Chondrocyte (in vitro differentiated cells): ENCODE data around the gene NAA11. TPM values are rescaled to one million over a fixed set of nuclear protein-coding genes. Genes with fewer than 3 reads are reported as not detected.
"Not testable (repeated sequence)": the region's sequence is repeated elsewhere in the genome, so short reads cannot be mapped to it uniquely, and the experiment has no call there.

Experiments
- DNase-seq: peaks from one replicate; pipeline ENCODE4 v3.0.0; 2021; ENCODE audit warnings: mixed read lengths, low spot score
- H3K27ac Mint-ChIP-seq: one replicate; pipeline ENCODE4 v1.8.0; 2021; ENCODE audit warnings: mild to moderate bottlenecking, moderate library complexity, mixed read lengths; ENCODE audit not compliant: unreplicated experiment
- H3K27me3 Mint-ChIP-seq: 2 replicates; pipeline ENCODE4 v1.8.0; 2021; ENCODE audit warnings: low read depth, mixed read lengths
- H3K36me3 Mint-ChIP-seq: 2 replicates; pipeline ENCODE4 v1.8.0; 2021; ENCODE audit warnings: low read depth, mixed read lengths
- H3K4me1 Mint-ChIP-seq: 2 replicates; pipeline ENCODE4 v1.8.0; 2021; ENCODE audit warnings: low read depth, mild to moderate bottlenecking, mixed read lengths
- H3K4me3 Mint-ChIP-seq: one replicate; pipeline ENCODE4 v1.8.0; 2021; ENCODE audit warnings: mild to moderate bottlenecking, moderate library complexity, mixed read lengths; ENCODE audit not compliant: unreplicated experiment
- H3K9me3 Mint-ChIP-seq: 2 replicates; pipeline ENCODE4 v1.8.0; 2021; ENCODE audit warnings: low read depth, mixed read lengths
- CTCF ChIP-seq: fragments of 200-600 bp; sonication (generic); IDR thresholded peaks from 2 replicates; pipeline ENCODE4 v1.5.0; 2021; ENCODE audit warnings: antibody characterized with exemption, mild to moderate bottlenecking, moderate library complexity
- total RNA-seq: library from RNA; stranded (reverse); gene quantifications from 3 replicates; pipeline ENCODE4 v1.2.1, GENCODE V29; 2021

The NAA11 gene
- total RNA-seq, 1 donor from 2014 or later, result not detected

GRCh38 chr4:79288185-79288584 lies 37.7 kb downstream of the NAA11 start:
- Mint-ChIP-seq H3K27me3 (peaks cover 13% of the 10 kb centered on the region), H3K9me3 (no peaks in the 10 kb centered on the region), H3K27ac (no peak overlapping the region), H3K4me3 (no peak overlapping the region), H3K36me3 (no peaks in the 10 kb centered on the region), H3K4me1 (no peaks in the 10 kb centered on the region)
- TF ChIP-seq CTCF, result no peak
- DNase-seq, result no peak

GRCh38 chr4:79287718-79288117 lies 38.1 kb downstream of the NAA11 start:
- Mint-ChIP-seq H3K27me3 (peaks cover 13% of the 10 kb centered on the region), H3K27ac (no peak overlapping the region), H3K36me3 (no peaks in the 10 kb centered on the region), H3K4me1 (no peaks in the 10 kb centered on the region), H3K9me3 (no peaks in the 10 kb centered on the region), H3K4me3 (no peak overlapping the region)
- DNase-seq, result no peak
- TF ChIP-seq CTCF, result no peak

- DNase-seq, result no peak
- Mint-ChIP-seq H3K27ac (no peak overlapping the region), H3K4me3 (no peak overlapping the region), H3K4me1 (no peaks in the 10 kb centered on the region), H3K9me3 (no peaks in the 10 kb centered on the region), H3K36me3 (no peaks in the 10 kb centered on the region), H3K27me3 (peaks cover 13% of the 10 kb centered on the region)
- no peak for TF ChIP-seq CTCF
Observed at GRCh38 chr4:79287076-79287475, 38.8 kb downstream of the NAA11 start.

- Mint-ChIP-seq H3K4me3 (no peak overlapping the region), H3K9me3 (no peaks in the 10 kb centered on the region), H3K36me3 (no peaks in the 10 kb centered on the region), H3K27ac (no peak overlapping the region), H3K27me3 (peaks cover 3% of the 10 kb centered on the region), H3K4me1 (no peaks in the 10 kb centered on the region)
- no peak for TF ChIP-seq CTCF
- DNase-seq, result no peak
Observed at GRCh38 chr4:79281566-79282359, 44.1 kb downstream of the NAA11 start.

GRCh38 chr4:79277467-79277866 lies 48.4 kb downstream of the NAA11 start:
- not testable (repeated sequence) for H3K4me1 Mint-ChIP-seq, H3K4me3 Mint-ChIP-seq, DNase-seq, H3K36me3 Mint-ChIP-seq, H3K9me3 Mint-ChIP-seq, H3K27ac Mint-ChIP-seq, H3K27me3 Mint-ChIP-seq

GRCh38 chr4:79273915-79274314 lies 51.9 kb downstream of the NAA11 start:
- Mint-ChIP-seq H3K27ac (no peak overlapping the region), H3K4me3 (no peak overlapping the region), H3K9me3 (no peaks in the 10 kb centered on the region), H3K4me1 (no peaks in the 10 kb centered on the region), H3K27me3 (peaks cover 3% of the 10 kb centered on the region), H3K36me3 (no peaks in the 10 kb centered on the region)
- no peak for TF ChIP-seq CTCF
- no peak for DNase-seq
